ENCODE results near the gene ARF5. TPM values are rescaled to one million over a fixed set of nuclear protein-coding genes. Genes with fewer than 3 reads are reported as not detected.

Gene ARF5
- 162 to 188 TPM (median 173 TPM) in 5 replicates for total RNA-seq (2022; extraction: Qiagen RNA extraction; ENCODE audit: low read depth)

GRCh38 chr7:127588019-127588696 lies at the start of gene ARF5:
Gene ARF5 (plus strand): TSS chr7:127588411. CDS start chr7:127588499, 88 bp downstream.

GRCh38 chr7:127585044-127585953 lies 2.9 kb upstream of the ARF5 start, which contains the start of gene GCC1:
Gene GCC1 (minus strand): TSS chr7:127585596. CDS start chr7:127585182, 414 bp downstream.

GRCh38 chr7:127618042-127618441 lies 29.8 kb downstream of the ARF5 start, which contains the start of gene PAX4:
Gene PAX4 (minus strand): TSS chr7:127618142. CDS start chr7:127615928, 2,214 bp downstream.

Other genes with a start within 250 kb of the ARF5 start
- 9.7 to 12.1 TPM (median 10.8 TPM) in 5 replicates for gene ZNF800, start 195.7 kb upstream of the ARF5 start, total RNA-seq (2022; extraction: Qiagen RNA extraction; ENCODE audit: low read depth)
- gene GCC1, start 2.8 kb upstream of the ARF5 start, total RNA-seq (2022; extraction: Qiagen RNA extraction; ENCODE audit: low read depth), result 14.7 to 15.4 TPM (median 15.2 TPM) in 5 replicates
- 0.27 to 0.30 TPM in 2 of 5 replicates, not detected in the others for gene FSCN3, start 5.3 kb downstream of the ARF5 start, total RNA-seq (2022; extraction: Qiagen RNA extraction; ENCODE audit: low read depth)
- not detected in 5 replicates for gene PAX4, start 29.7 kb downstream of the ARF5 start, total RNA-seq (2022; extraction: Qiagen RNA extraction; ENCODE audit: low read depth)
- gene SND1, start 63.8 kb downstream of the ARF5 start, total RNA-seq (2022; extraction: Qiagen RNA extraction; ENCODE audit: low read depth), result 99.2 to 108 TPM (median 104 TPM) in 5 replicates

Data from A549 treated with GW870086 at 1 μM for 4 hours (cell line).